ENCODE results near the gene TICAM1. TPM values are rescaled to one million over a fixed set of nuclear protein-coding genes. Genes with fewer than 3 reads are reported as not detected.

Gene TICAM1
- total and polyA plus RNA-seq, 2 of the 13 experiments (the other 11 are each of a cell fraction or from before 2014, with no cell fraction given): 0.33 to 0.95 TPM

DNA sequence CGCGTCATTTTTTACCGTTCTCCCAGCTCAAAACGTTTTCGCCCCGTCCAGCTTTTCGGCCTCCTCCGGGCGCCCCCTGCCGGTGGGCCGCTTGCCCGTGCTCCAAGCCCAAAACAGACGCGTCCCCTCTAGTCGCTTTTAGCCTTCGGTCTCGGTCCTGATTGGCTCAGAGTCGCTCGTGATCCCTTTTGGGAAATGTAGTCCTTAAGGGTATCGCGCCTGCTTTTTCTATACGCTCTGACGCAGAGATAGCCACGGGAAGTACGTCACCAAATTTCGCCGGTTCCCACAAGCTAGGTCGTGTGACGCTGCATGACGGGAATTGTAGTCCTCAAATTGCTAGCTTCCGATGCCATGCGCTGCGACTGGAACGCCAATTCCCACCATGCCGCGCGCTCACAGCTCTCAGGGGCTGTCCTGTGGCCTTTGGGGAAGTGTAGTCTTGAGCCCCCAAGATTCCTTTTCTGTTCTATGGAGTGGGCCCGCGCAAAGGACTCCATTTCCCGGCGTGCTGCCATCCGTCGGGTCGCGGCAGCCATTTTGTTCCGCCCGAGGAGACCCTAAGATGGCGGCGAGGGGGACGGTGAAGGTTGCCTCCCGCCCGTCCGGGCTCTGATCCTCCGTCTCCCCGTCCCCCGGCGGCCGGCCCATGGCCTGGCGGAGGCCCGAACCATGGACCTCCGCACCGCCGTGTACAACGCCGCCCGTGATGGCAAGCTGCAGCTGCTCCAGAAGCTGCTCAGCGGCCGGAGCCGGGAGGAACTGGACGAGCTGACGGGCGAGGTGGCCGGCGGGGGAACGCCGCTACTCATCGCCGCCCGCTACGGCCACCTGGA is 40.1 kb downstream of the TICAM1 start, which contains the start of gene FEM1A (continued):
- TF ChIP-seq IKZF4 (CRISPR knock-in tag; IDR thresholded peaks at IDR 0.05; ENCODE audit: borderline replicate concordance, low read depth, not compliant biosample characterization): no peak
- no peak for TF ChIP-seq ZBTB49 (CRISPR knock-in tag; IDR thresholded peaks at IDR 0.05; ENCODE audit: borderline replicate concordance)
- TF ChIP-seq ZNF3 (CRISPR knock-in tag; IDR thresholded peaks at IDR 0.05): no peak
- TF ChIP-seq CBX5 (CRISPR knock-in tag; IDR thresholded peaks at IDR 0.05; ENCODE audit: borderline replicate concordance): no peak
- TF ChIP-seq CENPT (CRISPR knock-in tag; IDR thresholded peaks at IDR 0.05; ENCODE audit: low read depth): no peak
- TF ChIP-seq SP2 (CRISPR knock-in tag; IDR thresholded peaks at IDR 0.05): peak; percentile 66
- peak; percentile 78; the same call in 1 of the 2 replicates for TF ChIP-seq ZNF724P (CRISPR knock-in tag; IDR thresholded peaks at IDR 0.05; ENCODE audit: borderline replicate concordance)
- no peak for TF ChIP-seq SRSF1 (optimal IDR thresholded peaks at IDR 0.05; ENCODE audit: low read depth, low read length)
- TF ChIP-seq HOXA9 (CRISPR knock-in tag; IDR thresholded peaks at IDR 0.05; ENCODE audit: borderline replicate concordance): no peak
- no peak for TF ChIP-seq PHB2 (IDR thresholded peaks at IDR 0.05; ENCODE audit: partially characterized antibody)
- TF ChIP-seq, protein P1, sequence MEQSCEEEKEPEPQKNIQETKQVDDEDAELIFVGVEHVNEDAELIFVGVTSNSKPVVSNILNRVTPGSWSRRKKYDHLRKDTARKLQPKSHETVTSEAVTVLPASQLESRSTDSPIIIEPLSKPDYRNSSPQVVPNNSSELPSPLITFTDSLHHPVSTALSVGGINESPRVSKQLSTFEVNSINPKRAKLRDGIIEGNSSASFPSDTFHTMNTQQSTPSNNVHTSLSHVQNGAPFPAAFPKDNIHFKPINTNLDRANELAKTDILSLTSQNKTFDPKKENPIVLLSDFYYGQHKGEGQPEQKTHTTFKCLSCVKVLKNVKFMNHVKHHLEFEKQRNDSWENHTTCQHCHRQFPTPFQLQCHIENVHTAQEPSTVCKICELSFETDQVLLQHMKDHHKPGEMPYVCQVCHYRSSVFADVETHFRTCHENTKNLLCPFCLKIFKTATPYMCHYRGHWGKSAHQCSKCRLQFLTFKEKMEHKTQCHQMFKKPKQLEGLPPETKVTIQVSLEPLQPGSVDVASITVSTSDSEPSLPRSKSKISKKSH (CRISPR knock-in tag; IDR thresholded peaks at IDR 0.05; ENCODE audit: borderline replicate concordance): no peak
- TF ChIP-seq, protein P2, sequence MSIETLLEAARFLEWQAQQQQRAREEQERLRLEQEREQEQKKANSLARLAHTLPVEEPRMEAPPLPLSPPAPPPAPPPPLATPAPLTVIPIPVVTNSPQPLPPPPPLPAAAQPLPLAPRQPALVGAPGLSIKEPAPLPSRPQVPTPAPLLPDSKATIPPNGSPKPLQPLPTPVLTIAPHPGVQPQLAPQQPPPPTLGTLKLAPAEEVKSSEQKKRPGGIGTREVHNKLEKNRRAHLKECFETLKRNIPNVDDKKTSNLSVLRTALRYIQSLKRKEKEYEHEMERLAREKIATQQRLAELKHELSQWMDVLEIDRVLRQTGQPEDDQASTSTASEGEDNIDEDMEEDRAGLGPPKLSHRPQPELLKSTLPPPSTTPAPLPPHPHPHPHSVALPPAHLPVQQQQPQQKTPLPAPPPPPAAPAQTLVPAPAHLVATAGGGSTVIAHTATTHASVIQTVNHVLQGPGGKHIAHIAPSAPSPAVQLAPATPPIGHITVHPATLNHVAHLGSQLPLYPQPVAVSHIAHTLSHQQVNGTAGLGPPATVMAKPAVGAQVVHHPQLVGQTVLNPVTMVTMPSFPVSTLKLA (IDR thresholded peaks at IDR 0.05): peak; percentile 79
- TF ChIP-seq DRAP1 (CRISPR knock-in tag; IDR thresholded peaks at IDR 0.05): 0 out of 2 replicates have a peak, but pooled peaks have one; percentile 34
- peak; percentile 80 for TF ChIP-seq ZNF607 (CRISPR knock-in tag; IDR thresholded peaks at IDR 0.05; ENCODE audit: borderline replicate concordance)
- TF ChIP-seq TEAD2 (CRISPR knock-in tag; IDR thresholded peaks at IDR 0.05): no peak
- no peak for TF ChIP-seq MLXIP (CRISPR knock-in tag; IDR thresholded peaks at IDR 0.05; ENCODE audit: borderline replicate concordance)
- no peak; the same call in 1 of the 2 replicates for TF ChIP-seq MAFF (IDR thresholded peaks at IDR 0.05; ENCODE audit: low read depth, low read length)
- TF ChIP-seq RARG (CRISPR knock-in tag; IDR thresholded peaks at IDR 0.05; ENCODE audit: low read depth): no peak
- TF ChIP-seq ZNF44 (CRISPR knock-in tag; IDR thresholded peaks at IDR 0.05): no peak; the same call in 1 of the 2 replicates
- no peak for TF ChIP-seq AGO2 (optimal IDR thresholded peaks at IDR 0.05; ENCODE audit: low read depth, low read length)

Measured in HepG2 (cell line).